MM.1S (cell line): ENCODE data around the gene PAMR1.

ENCODE experiments used
- DNase-seq: peaks from one replicate; pipeline ENCODE4 v3.0.0-alpha.2; 2015
- H2AFZ ChIP-seq: fragments of 300-600 bp; sonication (generic); 2 replicates; pipeline ENCODE4 v1.6.0; 2016; ENCODE audit warnings: antibody characterized with exemption, low read length
- H3F3A ChIP-seq: fragments of 300-600 bp; sonication (generic); 2 replicates; pipeline ENCODE4 v1.6.1; 2016; ENCODE audit warnings: mild to moderate bottlenecking, antibody characterized with exemption, low read length, moderate library complexity, mixed read lengths; ENCODE audit not compliant: insufficient read depth
- H3K27ac ChIP-seq: fragments of 300-600 bp; sonication (generic); 2 replicates; pipeline ENCODE4 v1.5.1; 2016; ENCODE audit warnings: mild to moderate bottlenecking, low read length
- H3K27me3 ChIP-seq: fragments of 300-600 bp; sonication (generic); replicated peaks from 2 replicates; pipeline ENCODE4 v1.6.0; 2016; ENCODE audit warnings: low read length; ENCODE audit not compliant: insufficient read depth
- H3K36me3 ChIP-seq: fragments of 300-600 bp; sonication (generic); replicated peaks from 2 replicates; pipeline ENCODE4 v1.6.1; 2016; ENCODE audit warnings: mild to moderate bottlenecking, low read length, mixed read lengths; ENCODE audit not compliant: insufficient read depth
- H3K4me1 ChIP-seq: fragments of 300-600 bp; sonication (generic); 2 replicates; pipeline ENCODE4 v1.6.1; 2016; ENCODE audit warnings: low read length, mixed read lengths
- H3K4me2 ChIP-seq: fragments of 300-600 bp; sonication (generic); 2 replicates; pipeline ENCODE4 v1.6.0; 2016; ENCODE audit warnings: low read depth, low read length
- H3K4me3 ChIP-seq: fragments of 300-600 bp; sonication (generic); 2 replicates; pipeline ENCODE4 v1.5.1; 2016; ENCODE audit warnings: low read length, mixed read lengths
- H3K79me2 ChIP-seq: fragments of 300-600 bp; sonication (generic); 2 replicates; pipeline ENCODE4 v1.6.1; 2016; ENCODE audit warnings: mixed run types, low read length, mixed read lengths
- H3K9ac ChIP-seq: fragments of 300-600 bp; sonication (generic); 2 replicates; pipeline ENCODE4 v1.6.1; 2016; ENCODE audit warnings: low read length, mixed read lengths
- H3K9me2 ChIP-seq: fragments of 300-600 bp; sonication (generic); replicated peaks from 2 replicates; pipeline ENCODE4 v1.6.1; 2016; ENCODE audit warnings: mild to moderate bottlenecking, low read length, mixed read lengths; ENCODE audit not compliant: insufficient read depth
- H3K9me3 ChIP-seq: fragments of 300-600 bp; sonication (generic); replicated peaks from 2 replicates; pipeline ENCODE4 v1.6.1; 2016; ENCODE audit warnings: mild to moderate bottlenecking, low read length, mixed read lengths; ENCODE audit not compliant: insufficient read depth
- H4K20me1 ChIP-seq: fragments of 300-600 bp; sonication (generic); 2 replicates; pipeline ENCODE4 v1.6.1; 2016; ENCODE audit warnings: mild to moderate bottlenecking, low read length, moderate library complexity, mixed read lengths; ENCODE audit not compliant: insufficient read depth
- CTCF ChIP-seq: fragments of 300-600 bp; sonication (generic); IDR thresholded peaks from 2 replicates; pipeline ENCODE4 v1.5.1; 2016; ENCODE audit warnings: antibody characterized with exemption, low read length, mixed read lengths
- EZH2 ChIP-seq: fragments of 300-600 bp; sonication (generic); optimal IDR thresholded peaks from 2 replicates; pipeline ENCODE3; 2017; ENCODE audit warnings: low read depth, mild to moderate bottlenecking, antibody characterized with exemption, low read length, mixed read lengths
- EZH2phosphoT487 ChIP-seq: fragments of 300-600 bp; sonication (generic); IDR thresholded peaks from 2 replicates; pipeline ENCODE4 v1.6.1; 2018; ENCODE audit warnings: antibody characterized with exemption, low read length

PAMR1 gene

GRCh38 chr11:35563484-35564244, 38.2 kb upstream of the PAMR1 start:
- Histone ChIP-seq H3K4me2 (no peak overlapping the region), H3K27ac (no peak overlapping the region), H3K79me2 (no peaks in the 10 kb centered on the region), H3K9me3 (no peaks in the 10 kb centered on the region), H3K27me3 (no peaks in the 10 kb centered on the region), H3K9me2 (no peaks in the 10 kb centered on the region), H3F3A (no peaks in the 10 kb centered on the region), H4K20me1 (no peaks in the 10 kb centered on the region), H3K36me3 (no peaks in the 10 kb centered on the region), H3K4me3 (no peak overlapping the region), H2AFZ (no peak overlapping the region), H3K9ac (no peak overlapping the region), H3K4me1 (no peaks in the 10 kb centered on the region)
- DNase-seq = no peak
- no peak for TF ChIP-seq EZH2
- TF ChIP-seq CTCF = no peak
- no peak for TF ChIP-seq EZH2phosphoT487

GRCh38 chr11:35559949-35560348, 34.5 kb upstream of the PAMR1 start:
- H3K79me2 ChIP-seq = no peaks in the 10 kb centered on the region
- H3K27me3 ChIP-seq = no peaks in the 10 kb centered on the region
- no peak overlapping the region for H3K4me2 ChIP-seq
- H3K9me2 ChIP-seq = no peaks in the 10 kb centered on the region
- H3K9ac ChIP-seq = no peak overlapping the region
- no peak overlapping the region for H2AFZ ChIP-seq
- no peaks in the 10 kb centered on the region for H3F3A ChIP-seq
- no peak overlapping the region for H3K27ac ChIP-seq
- DNase-seq = no peak
- no peaks in the 10 kb centered on the region for H3K9me3 ChIP-seq
- H3K4me3 ChIP-seq = no peak overlapping the region
- no peaks in the 10 kb centered on the region for H3K36me3 ChIP-seq
- no peaks in the 10 kb centered on the region for H4K20me1 ChIP-seq
- H3K4me1 ChIP-seq = no peaks in the 10 kb centered on the region
- TF ChIP-seq EZH2phosphoT487 (no peak), EZH2 (no peak), CTCF (no peak)

- Histone ChIP-seq H4K20me1 (no peaks in the 10 kb centered on the region), H3K9me2 (no peaks in the 10 kb centered on the region), H3K27ac (no peak overlapping the region), H3F3A (no peaks in the 10 kb centered on the region), H3K79me2 (no peaks in the 10 kb centered on the region), H3K36me3 (no peaks in the 10 kb centered on the region), H3K9me3 (no peaks in the 10 kb centered on the region), H3K4me1 (no peaks in the 10 kb centered on the region), H3K27me3 (no peaks in the 10 kb centered on the region), H2AFZ (no peak overlapping the region), H3K9ac (no peak overlapping the region), H3K4me2 (no peak overlapping the region), H3K4me3 (no peak overlapping the region)
- TF ChIP-seq EZH2phosphoT487 (no peak), EZH2 (no peak), CTCF (no peak)
- no peak for DNase-seq
These were observed 33.1 kb upstream of the PAMR1 start for GRCh38 chr11:35558513-35558912.
